Right lobe of liver (tissue), 6 donors: ENCODE data around the gene TMEM244. TPM values are rescaled to one million over a fixed set of nuclear protein-coding genes. Genes with fewer than 3 reads are reported as not detected.
A peak's percentile ranks its signal among the peaks of the same experiment; 100 is the strongest.
"Not testable (repeated sequence)": the region's sequence is repeated elsewhere in the genome, so short reads cannot be mapped to it uniquely, and the experiment has no call there.

Experiments used
- ATAC-seq, 4 donors: fragments of 200-7000 bp; cut with Tn5 transposase; one replicate each; pipeline ENCODE4 v1.9.1; 2020; ENCODE audit warnings: mild to moderate bottlenecking in 4 of 4, moderate library complexity in 4 of 4
- DNase-seq, 3 donors: peaks; one replicate each; pipeline ENCODE4 v3.0.0-alpha.2; 2020
- H3K27ac ChIP-seq, 3 donors: fragments of 200-600 bp; one replicate each; pipeline ENCODE4 v1.8.0; 2022
- H3K27me3 ChIP-seq, 2 donors: fragments of 200-600 bp; one replicate each; pipeline ENCODE4 v1.8.0; 2022
- H3K36me3 ChIP-seq, 4 donors: fragments of 200-600 bp; sonication (generic) in 1 of 4; one replicate each; pipeline versions ENCODE4 v1.5.1 to v1.8.0; 2017 to 2022; ENCODE audit warnings: control low read depth in 1 of 4
- H3K4me1 ChIP-seq, 4 donors: fragments of 200-600 bp; sonication (generic) in 1 of 4; one replicate each; pipeline versions ENCODE4 v1.5.1 to v1.8.0; 2017 to 2022; ENCODE audit warnings: control low read depth in 1 of 4
- H3K4me3 ChIP-seq, 3 donors: fragments of 200-600 bp; one replicate each; pipeline ENCODE4 v1.8.0; 2022
- H3K9me3 ChIP-seq, 4 donors: fragments of 200-600 bp; sonication (generic) in 1 of 4; one replicate each; pipeline versions ENCODE4 v1.5.1 to v1.8.0; 2017 to 2022; ENCODE audit warnings: control low read depth in 1 of 4
- CTCF ChIP-seq, 4 donors: fragments of 200-600 bp in 3 of 4; fragments of 450-650 bp in 1 of 4; IDR thresholded peaks; one replicate each; pipeline versions ENCODE4 v1.5.1 to v1.8.0; 2016 to 2022; ENCODE audit warnings: antibody characterized with exemption in 4 of 4, mild to moderate bottlenecking in 2 of 4
- POLR2A ChIP-seq: fragments of 450-650 bp; IDR thresholded peaks from one replicate; pipeline ENCODE4 v1.6.1; 2017; ENCODE audit warnings: antibody characterized with exemption, mild to moderate bottlenecking
- WGBS: methylation state at CpG from one replicate; pipeline ENCODE4 v1.1.6; 2018; ENCODE audit warnings: low coverage, low lambda C conversion rate; ENCODE audit not compliant: insufficient coverage; ENCODE audit errors: missing lambda C conversion rate; 5-methylcytosine and 5-hydroxymethylcytosine counted together
- intact Hi-C, 2 donors: fragments of 100-400 bp; cut with DNase I; formaldehyde crosslinking; loops; one replicate each; pipeline versions ENCODE4 v1.11.2 to v1.14.1; 2022
- total RNA-seq, 6 experiments: library from RNA; depleted of rRNA in 2 of 6; stranded (reverse); fragments of >200 nt in 2 of 6; fragmentation: NEBNext Ultra II Directional in 3 of 6; extraction: Animal tissue kit (Norgen Biotek cat#: 25700) in 3 of 6; gene quantifications; one replicate each; pipeline versions ENCODE4 v1.1.0 to v1.2.4, GENCODE V29; 2016 to 2023
- donor health status: DM: no; HTN: yes; CAD: no.
- donor health status: DM: no; HTN: no; CAD: no.
- donor health status: DM: no; HTN: no; CAD: no.
- donor health status: DM: no; HTN: yes; CAD: no.
- donor health status: DM: no; HTN: yes; CAD: no.

The TMEM244 gene
- total RNA-seq, 6 experiments from 2014 or later, result not detected

GRCh38 chr6:129886401-129887155 is 25.5 kb upstream of the TMEM244 start:
- intact Hi-C loops, result no loop called here
- H3K27me3 ChIP-seq, result no peaks in the 10 kb centered on the region

GRCh38 chr6:129884211-129884610 is 23.1 kb upstream of the TMEM244 start:
- no peaks in the 10 kb centered on the region for H3K27me3 ChIP-seq
- no peak for TF ChIP-seq CTCF (IDR thresholded peaks at IDR 0.05)
- TF ChIP-seq POLR2A, result no peak
- intact Hi-C loops, result no loop called here
- H3K4me3 ChIP-seq, result no peak overlapping the region
- H3K36me3 ChIP-seq, result no peaks in the 10 kb centered on the region
- no peaks in the 10 kb centered on the region for H3K9me3 ChIP-seq
- 67% methylated on average over 1 of the region's 1 CpG for WGBS
- no peak for DNase-seq
- ATAC-seq, result no peak
- H3K27ac ChIP-seq, result no peak overlapping the region
- H3K4me1 ChIP-seq, result no peaks in the 10 kb centered on the region

More at GRCh38 chr6:129886401-129887155, 25.5 kb upstream of the TMEM244 start:
- H3K4me3 ChIP-seq, result no peak overlapping the region
- 51% methylated on average over 4 of the region's 4 CpGs for WGBS
- no peak overlapping the region for H3K27ac ChIP-seq
- DNase-seq (no peak), ATAC-seq (no peak)
- no peak for TF ChIP-seq POLR2A
- no peak for TF ChIP-seq CTCF (IDR thresholded peaks at IDR 0.05)
- no peaks in the 10 kb centered on the region for H3K9me3 ChIP-seq
- H3K4me1 ChIP-seq, result no peaks in the 10 kb centered on the region
- no peaks in the 10 kb centered on the region for H3K36me3 ChIP-seq

- Histone ChIP-seq H3K4me3 (no peak overlapping the region), H3K36me3 (no peaks in the 10 kb centered on the region), H3K9me3 (no peaks in the 10 kb centered on the region), H3K27ac (no peak overlapping the region), H3K27me3 (no peaks in the 10 kb centered on the region), H3K4me1 (no peaks in the 10 kb centered on the region)
- ATAC-seq, result peak in 1 of 4 donors; percentile 15
- DNase-seq, result no peak
- no peak for TF ChIP-seq CTCF (IDR thresholded peaks at IDR 0.05)
- TF ChIP-seq POLR2A, result no peak
- WGBS, result 33% methylated on average over 6 of the region's 8 CpGs
- intact Hi-C loops, result no loop called here
Measured at GRCh38 chr6:129882510-129883023, 21.5 kb upstream of the TMEM244 start.

DNA sequence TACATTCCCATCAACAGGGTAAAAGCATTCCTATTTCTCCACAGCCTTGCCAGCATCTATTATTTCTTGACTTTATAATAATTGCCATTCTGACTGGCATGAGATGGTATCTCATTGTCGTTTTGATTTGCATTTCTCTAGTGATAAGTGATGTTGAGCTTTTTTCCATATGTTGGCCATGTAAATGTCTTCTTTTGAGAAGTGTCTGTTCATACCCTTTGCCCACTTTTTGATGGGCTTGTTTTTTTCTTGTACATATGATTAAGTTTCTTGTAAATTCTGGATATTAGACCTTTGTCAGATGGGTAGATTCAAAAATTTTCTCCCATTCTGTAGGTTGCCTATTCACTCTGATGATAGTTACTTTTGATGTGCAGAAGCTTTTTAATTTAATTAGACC is 16.8 kb upstream of the TMEM244 start:
- WGBS, result 56% methylated on average over 1 of the region's 1 CpG
- not testable (repeated sequence) for DNase-seq

More for the DNA sequence above, 16.8 kb upstream of the TMEM244 start:
- H3K36me3 ChIP-seq, intact Hi-C loops, H3K27ac ChIP-seq, H3K4me1 ChIP-seq, H3K4me3 ChIP-seq, H3K27me3 ChIP-seq, H3K9me3 ChIP-seq, ATAC-seq: not testable (repeated sequence)
